Hematopoietic multipotent progenitor cell treated with erythropoietin and hydrocortisone succinate and interleukin-3 and kit ligand, for 17 days (in vitro differentiated cells): ENCODE results near the gene NSL1.

ENCODE experiments used
- DNase-seq: peaks from one replicate; pipeline ENCODE4 v3.0.0-alpha.2; 2015; ENCODE audit warnings: low spot score

The NSL1 gene

GRCh38 chr1:212685429-212685828 lies 106.1 kb downstream of the NSL1 start:
- DNase-seq, result no peak

- no peak for DNase-seq
These were observed 107.0 kb downstream of the NSL1 start for GRCh38 chr1:212684521-212685090.

- no peak for DNase-seq
These were observed 107.5 kb downstream of the NSL1 start for GRCh38 chr1:212684076-212684475.

- no peak for DNase-seq
These were observed 108.2 kb downstream of the NSL1 start for GRCh38 chr1:212683357-212683722.

- DNase-seq, result no peak
These were observed 110.7 kb downstream of the NSL1 start for GRCh38 chr1:212680680-212681389.

GRCh38 chr1:212678456-212679410 lies 112.8 kb downstream of the NSL1 start:
- no peak for DNase-seq

GRCh38 chr1:212677573-212677972 lies 114.0 kb downstream of the NSL1 start:
- DNase-seq, result no peak

- DNase-seq, result no peak
These were observed 114.4 kb downstream of the NSL1 start for GRCh38 chr1:212677136-212677535.
